ENCODE measurements around the gene PLOD3.
"Not testable (repeated sequence)": the region's sequence is repeated elsewhere in the genome, so short reads cannot be mapped to it uniquely, and the experiment has no call there.

Gene PLOD3, protein sequence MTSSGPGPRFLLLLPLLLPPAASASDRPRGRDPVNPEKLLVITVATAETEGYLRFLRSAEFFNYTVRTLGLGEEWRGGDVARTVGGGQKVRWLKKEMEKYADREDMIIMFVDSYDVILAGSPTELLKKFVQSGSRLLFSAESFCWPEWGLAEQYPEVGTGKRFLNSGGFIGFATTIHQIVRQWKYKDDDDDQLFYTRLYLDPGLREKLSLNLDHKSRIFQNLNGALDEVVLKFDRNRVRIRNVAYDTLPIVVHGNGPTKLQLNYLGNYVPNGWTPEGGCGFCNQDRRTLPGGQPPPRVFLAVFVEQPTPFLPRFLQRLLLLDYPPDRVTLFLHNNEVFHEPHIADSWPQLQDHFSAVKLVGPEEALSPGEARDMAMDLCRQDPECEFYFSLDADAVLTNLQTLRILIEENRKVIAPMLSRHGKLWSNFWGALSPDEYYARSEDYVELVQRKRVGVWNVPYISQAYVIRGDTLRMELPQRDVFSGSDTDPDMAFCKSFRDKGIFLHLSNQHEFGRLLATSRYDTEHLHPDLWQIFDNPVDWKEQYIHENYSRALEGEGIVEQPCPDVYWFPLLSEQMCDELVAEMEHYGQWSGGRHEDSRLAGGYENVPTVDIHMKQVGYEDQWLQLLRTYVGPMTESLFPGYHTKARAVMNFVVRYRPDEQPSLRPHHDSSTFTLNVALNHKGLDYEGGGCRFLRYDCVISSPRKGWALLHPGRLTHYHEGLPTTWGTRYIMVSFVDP

GRCh38 chr7:101217388-101218235 is at the start of gene PLOD3, which contains the start of gene ZNHIT1:
Gene PLOD3, minus strand, starts transcription at chr7:101217581. Its CDS starts 307 bp downstream, at chr7:101217274.
Gene ZNHIT1, plus strand, starts transcription at chr7:101218165. Its CDS starts 31 bp downstream, at chr7:101218196.
- peak; percentile 89 to 93 for DNase-seq (ENCODE audit: low read depth in 2 of 2)

- DNase-seq (ENCODE audit: low read depth in 2 of 2) = no peak
Observed at GRCh38 chr7:101265622-101266516, 48.5 kb upstream of the PLOD3 start.

GRCh38 chr7:101264102-101264706 is 46.8 kb upstream of the PLOD3 start:
- DNase-seq (ENCODE audit: low read depth in 2 of 2) = not testable (repeated sequence)

- no peak for DNase-seq (ENCODE audit: low read depth in 2 of 2)
Observed at GRCh38 chr7:101258243-101258731, 40.9 kb upstream of the PLOD3 start.

GRCh38 chr7:101255796-101256195 is 38.4 kb upstream of the PLOD3 start:
- DNase-seq (ENCODE audit: low read depth in 2 of 2) = no peak

DNA sequence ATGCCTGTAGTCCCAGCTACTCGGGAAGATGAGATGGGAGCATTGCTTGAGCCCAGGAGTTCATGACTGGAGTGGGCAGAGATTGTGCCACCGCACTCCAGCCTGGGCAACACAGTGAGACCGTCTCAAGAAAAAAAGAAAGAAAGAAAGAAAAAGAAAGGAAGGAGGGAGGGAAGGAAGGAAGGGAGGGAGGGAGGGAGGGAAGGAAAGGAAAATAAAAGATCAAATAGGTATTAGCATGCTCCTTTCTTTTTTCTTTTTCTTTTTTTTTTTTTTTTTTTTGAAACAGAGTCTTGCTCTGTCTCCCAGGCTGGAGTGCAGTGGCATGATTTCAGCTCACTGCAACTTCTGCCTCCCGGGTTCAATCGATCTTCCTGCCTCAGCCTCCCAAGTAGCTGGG is 35.8 kb upstream of the PLOD3 start:
- DNase-seq (ENCODE audit: low read depth in 2 of 2) = not testable (repeated sequence)

DNA sequence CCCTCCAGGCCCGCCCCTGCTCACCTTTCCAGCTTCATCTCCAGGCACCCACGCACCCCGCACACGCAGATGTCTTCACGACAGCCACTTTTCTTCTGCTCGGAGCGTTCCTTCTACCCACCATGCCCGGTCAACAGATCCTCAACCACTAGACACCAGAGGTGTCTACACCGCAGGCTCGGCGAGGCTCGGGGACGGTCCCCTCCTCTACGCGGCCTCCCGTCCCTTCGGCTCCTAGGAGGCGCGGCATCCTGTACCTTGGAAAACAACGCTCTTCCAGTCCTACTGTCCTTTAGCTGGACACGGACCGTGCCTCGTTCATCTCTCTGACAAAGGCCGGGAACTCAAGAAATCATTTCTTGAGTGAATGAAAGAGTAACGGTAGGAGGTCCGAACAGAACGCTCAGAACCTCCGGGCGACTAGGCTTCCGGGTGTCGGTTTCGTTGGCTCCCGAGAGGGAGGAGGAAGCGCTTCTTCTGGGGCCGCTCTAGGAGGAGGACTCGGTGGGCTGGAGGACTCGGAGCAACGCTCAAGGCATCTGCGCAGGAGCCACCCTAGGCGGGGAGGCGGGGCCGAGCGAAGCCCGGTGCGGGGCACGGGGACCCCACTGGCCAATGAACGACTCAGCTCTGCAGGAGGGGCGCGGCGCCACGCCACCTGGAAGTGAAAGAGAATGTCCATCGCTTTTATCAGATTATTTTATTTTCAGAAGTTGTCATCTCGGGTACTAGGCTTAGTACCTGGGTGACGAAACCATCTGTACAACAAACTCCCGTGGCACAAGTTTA is 34.7 kb upstream of the PLOD3 start:
- peak; percentile 98 for DNase-seq (ENCODE audit: low read depth in 2 of 2)

DNA sequence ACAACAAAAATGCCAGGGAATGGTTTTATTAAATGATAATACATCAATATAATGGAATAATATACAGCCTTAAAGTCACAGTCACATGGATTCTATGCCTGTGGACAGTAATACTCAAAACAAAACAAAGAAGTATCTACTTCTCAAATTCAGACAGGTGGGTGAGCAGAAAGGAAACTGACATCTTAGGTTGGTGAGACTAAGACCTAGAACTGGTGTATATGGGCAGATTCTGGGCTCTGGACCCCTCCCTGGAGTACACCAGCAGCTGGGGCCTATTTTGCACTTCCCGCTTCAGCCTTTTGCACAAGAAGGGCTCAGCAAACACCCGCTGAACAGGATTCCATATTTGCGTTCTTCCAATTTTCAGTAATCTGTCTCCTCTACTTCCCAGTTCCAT is 32.9 kb upstream of the PLOD3 start:
- no peak for DNase-seq (ENCODE audit: low read depth in 2 of 2)

DNA sequence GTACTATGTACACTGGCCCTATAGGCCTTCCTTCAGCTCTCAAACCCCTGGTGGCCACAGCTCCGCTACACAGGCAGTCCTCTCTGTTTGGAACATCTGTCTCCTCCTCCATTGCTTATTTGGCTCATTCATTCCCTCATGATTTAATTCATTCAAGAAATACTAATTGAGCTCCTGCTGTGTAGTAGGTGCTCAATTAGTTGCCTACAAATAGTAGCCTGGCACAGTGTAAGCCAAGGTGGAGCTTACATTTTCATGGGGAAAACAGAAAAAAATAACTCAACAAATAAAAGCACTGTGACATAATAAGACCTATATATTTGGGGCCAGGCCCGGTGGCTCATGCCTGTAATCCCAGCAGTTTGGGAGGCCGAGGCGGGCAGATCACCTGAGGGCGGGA is 30.9 kb upstream of the PLOD3 start:
- no peak for DNase-seq (ENCODE audit: low read depth in 2 of 2)

DNA sequence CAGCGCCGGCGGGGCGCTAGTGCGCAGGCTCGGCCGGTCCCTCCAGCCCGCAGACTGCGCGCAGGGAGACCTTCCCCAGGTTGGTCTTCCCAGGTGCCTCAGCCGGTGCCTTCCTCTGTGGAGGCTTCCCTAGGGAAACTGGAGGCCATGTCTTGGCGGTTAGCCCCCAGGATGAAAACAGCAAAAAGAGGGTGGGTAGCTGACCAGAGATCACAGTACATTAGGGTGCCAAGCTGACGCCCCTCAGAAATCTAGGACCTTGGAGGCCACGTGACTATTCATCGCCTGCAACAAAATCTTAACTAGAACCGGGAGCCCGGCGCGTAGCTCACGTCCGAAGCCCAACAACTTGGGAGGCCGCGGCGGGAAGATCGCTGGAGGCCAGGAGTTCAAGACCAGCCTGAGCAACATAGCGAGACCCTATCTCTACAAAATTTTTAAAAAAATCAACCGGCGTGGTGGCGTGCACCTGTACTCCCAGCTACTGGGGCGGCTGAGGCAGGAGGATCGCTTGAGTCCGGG is 27.8 kb upstream of the PLOD3 start:
- DNase-seq (ENCODE audit: low read depth in 2 of 2) = no peak

- DNase-seq (ENCODE audit: low read depth in 2 of 2) = peak; percentile 83 to 85
Observed at GRCh38 chr7:101244375-101245146, 27.2 kb upstream of the PLOD3 start, which contains the start of gene FIS1. Gene FIS1, minus strand, starts transcription at chr7:101245081. Its CDS starts 77 bp downstream, at chr7:101245004.

DNA sequence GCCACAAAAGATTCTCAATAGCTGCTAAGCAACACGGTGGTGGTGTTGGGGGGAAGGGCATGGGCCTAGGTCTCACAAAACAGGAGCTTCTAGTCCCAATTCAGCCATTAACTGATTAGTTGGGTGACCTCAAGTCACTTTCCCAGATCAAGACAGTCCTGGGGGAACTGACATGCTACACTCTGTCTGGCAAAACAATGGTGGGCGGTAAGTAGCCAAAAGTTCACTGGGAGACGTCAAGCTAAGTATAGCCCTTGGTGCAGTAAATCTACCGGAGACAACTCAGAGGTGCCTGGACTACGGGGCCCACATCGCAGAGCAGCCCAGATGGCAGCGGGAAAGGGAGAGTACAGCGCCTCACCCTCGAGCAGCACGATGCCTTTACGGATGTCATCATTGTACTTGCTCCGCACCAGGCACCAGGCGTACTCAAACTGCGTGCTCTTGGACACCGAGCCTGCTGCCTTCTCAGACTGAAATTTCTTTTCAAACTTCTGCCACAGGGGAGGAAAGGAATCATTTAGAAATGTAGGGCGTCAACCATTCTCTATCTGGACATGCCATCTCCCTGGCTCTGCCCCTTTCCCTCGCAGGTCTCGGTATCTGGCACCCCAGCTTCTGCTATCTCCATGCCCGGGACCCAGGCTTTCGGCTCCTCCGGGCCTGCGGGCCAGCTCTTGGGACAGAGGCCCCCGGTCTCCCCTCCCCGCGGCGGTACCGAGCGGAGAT is 26.4 kb upstream of the PLOD3 start:
- no peak for DNase-seq (ENCODE audit: low read depth in 2 of 2)

DNA sequence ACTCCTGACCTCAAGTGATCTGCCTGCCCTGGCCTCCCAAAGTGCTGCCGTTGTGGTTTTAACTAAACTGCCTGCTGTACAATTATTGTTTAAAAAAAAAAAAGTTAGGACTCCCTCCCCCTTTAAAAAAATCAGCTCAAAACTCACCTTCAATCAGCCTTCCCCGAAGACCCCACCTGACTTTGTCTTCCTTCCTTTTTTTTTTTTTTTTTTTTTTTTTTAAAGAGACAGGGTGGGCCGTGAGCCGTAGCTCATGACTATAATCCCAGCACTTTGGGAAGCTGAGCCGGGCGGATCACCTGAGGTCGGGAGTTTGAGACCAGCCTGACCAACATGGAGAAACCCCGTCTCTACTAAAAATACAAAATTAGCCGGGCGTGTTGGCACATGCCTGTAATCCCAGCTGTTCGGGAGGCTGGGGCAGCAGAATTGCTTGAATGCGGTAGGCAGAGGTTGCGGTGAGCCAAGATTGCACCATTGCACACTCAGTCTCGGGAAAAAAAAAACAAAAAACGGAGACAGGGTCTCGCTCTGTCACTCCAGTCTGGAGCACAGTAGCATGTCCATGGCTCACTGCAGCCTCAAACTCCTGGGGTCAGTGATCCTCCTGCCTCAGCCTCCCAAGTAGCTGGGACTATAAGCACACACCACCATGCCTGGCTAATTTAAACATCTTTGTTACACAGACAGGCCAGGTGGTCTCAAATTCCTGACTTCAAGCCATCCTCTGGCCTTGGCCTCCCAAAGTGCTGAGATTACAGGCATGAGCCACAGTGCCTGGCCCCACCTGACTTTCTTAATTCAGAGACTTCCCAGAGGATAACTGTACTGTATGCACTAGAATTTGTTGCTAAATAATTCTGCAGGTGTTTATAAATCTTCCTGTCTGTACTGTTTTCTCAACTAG is 24.3 kb upstream of the PLOD3 start:
- no peak for DNase-seq (ENCODE audit: low read depth in 2 of 2)

DNA sequence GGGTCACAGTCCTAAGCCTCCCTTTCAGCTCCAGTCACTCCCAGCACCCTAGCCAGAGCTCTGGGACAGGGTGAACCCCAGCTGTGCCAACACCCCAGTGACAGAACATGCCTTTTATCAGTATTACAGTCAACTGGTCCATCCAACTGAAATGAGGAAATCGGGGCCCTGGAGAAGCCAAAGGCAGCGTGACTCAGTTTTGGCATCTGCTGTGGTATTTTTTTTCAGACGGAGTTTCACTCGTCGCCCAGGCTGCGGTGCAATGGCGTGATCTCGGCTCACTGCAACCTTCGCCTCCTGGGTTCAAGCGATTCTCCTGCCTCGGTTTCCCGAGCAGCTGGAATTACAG is 23.6 kb upstream of the PLOD3 start:
- no peak for DNase-seq (ENCODE audit: low read depth in 2 of 2)

DNA sequence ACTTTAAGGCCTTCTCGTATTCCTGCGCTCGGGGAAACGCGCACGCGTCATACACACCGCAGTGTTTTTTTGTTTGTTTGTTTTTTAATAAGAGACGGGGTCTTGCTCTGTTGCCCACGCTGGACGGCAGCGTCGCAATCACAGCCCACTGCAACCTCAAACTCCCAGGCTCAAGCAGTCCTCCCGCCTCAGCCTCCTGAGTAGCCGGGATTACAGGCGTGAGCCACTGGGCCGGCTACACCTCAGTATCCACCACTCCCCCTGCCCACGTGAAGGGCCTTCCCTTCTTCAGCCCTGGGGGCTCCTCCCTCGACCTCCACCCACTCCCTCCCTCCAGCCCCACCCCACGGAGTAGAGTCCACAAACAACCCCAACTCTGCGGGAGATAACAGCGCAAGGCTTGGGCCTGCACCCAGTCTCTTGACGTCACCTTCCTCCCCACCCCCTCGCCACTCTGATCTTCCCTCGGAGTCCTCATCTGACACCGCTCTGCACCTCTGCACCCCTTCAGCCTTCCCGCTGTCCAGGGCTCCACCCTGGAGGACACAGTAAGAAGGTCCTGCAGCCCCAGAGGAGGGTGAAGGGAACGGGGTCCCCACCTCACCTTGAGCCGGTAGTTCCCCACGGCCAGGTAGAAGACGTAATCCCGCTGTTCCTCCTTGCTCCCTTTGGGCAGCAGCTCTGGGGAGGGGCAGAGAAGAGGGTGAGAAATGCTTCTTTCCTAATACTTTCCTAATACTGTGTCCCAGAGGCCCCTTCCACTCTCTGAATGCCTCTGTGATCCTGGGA is 23.0 kb upstream of the PLOD3 start:
- no peak for DNase-seq (ENCODE audit: low read depth in 2 of 2)

DNA sequence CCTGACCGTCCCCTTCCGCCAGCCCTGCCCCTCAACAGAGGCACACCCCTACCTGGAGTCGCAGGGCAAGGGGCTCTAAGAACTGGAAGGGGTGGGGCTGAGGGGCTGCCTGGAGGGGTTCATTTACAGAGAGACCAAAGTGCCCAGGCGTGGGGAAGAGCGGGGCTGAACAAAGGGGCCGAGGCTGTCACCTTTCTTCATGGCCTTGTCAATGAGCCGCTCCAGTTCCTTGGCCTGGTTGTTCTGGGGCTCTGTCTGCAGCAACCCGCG is 22.5 kb upstream of the PLOD3 start:
- DNase-seq (ENCODE audit: low read depth in 2 of 2) = no peak
